Coronary artery (tissue), 2 donors: ENCODE results near the gene ZNF324.

Experiments
- DNase-seq: peaks from one replicate; pipeline ENCODE4 v3.0.0-alpha.2; 2017; ENCODE audit warnings: low spot score
- H3K27ac ChIP-seq, 2 donors: fragments of 200-600 bp; sonication (generic); one replicate each; pipeline ENCODE4 v1.5.1; 2016 to 2019
- H3K4me3 ChIP-seq: fragments of 200-600 bp; sonication (generic); 2 replicates; pipeline ENCODE4 v1.5.1; 2016; ENCODE audit warnings: mild to moderate bottlenecking, moderate library complexity
- TF ChIP-seq, protein P1 (sequence below): fragments of 200-600 bp; sonication (generic); IDR thresholded peaks from one replicate; pipeline ENCODE4 v1.5.1; 2019; ENCODE audit warnings: antibody characterized with exemption

The ZNF324 gene

DNA sequence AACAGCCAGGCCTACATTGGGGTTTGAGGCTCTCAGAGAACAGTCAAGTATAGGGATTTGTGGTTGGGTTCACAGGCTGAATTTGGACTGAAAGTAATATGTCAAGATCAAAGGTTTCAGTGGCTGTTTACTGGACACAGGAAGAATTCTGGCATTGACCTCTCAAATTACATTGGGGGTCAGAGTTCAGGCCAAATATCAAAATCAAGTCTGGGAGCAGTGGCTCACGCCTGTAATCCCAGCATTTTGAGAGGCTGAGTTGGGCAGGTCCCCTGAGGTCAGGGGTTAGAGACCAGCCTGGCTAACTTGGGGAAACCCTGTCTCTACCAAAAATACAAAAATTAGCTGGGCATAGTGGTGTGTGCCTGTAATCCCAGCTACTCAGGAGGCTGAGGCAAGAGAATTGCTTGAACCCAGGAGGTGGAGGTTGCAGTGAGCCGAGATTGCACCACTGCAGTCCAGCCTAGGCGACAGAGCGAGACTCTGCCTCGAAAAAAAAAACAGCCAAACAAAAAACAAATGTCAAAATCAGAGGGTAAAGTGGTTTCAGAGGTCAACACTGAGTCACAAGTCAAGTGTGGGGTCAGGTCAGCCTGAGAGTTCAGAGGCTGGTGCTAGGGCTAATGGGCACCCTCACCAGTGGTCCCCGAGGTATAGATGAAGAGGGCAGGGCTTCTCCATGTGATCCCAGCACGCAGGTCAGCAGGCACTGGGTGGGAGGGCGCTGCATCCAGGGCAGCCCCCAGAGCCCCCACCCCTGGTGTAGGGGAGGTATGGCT lies 43.4 kb downstream of the ZNF324 start:
- TF ChIP-seq, protein P1, sequence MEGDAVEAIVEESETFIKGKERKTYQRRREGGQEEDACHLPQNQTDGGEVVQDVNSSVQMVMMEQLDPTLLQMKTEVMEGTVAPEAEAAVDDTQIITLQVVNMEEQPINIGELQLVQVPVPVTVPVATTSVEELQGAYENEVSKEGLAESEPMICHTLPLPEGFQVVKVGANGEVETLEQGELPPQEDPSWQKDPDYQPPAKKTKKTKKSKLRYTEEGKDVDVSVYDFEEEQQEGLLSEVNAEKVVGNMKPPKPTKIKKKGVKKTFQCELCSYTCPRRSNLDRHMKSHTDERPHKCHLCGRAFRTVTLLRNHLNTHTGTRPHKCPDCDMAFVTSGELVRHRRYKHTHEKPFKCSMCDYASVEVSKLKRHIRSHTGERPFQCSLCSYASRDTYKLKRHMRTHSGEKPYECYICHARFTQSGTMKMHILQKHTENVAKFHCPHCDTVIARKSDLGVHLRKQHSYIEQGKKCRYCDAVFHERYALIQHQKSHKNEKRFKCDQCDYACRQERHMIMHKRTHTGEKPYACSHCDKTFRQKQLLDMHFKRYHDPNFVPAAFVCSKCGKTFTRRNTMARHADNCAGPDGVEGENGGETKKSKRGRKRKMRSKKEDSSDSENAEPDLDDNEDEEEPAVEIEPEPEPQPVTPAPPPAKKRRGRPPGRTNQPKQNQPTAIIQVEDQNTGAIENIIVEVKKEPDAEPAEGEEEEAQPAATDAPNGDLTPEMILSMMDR, result no peak
- no peak overlapping the region for H3K27ac ChIP-seq
- no peak for DNase-seq
- H3K4me3 ChIP-seq, result no peak overlapping the region

DNA sequence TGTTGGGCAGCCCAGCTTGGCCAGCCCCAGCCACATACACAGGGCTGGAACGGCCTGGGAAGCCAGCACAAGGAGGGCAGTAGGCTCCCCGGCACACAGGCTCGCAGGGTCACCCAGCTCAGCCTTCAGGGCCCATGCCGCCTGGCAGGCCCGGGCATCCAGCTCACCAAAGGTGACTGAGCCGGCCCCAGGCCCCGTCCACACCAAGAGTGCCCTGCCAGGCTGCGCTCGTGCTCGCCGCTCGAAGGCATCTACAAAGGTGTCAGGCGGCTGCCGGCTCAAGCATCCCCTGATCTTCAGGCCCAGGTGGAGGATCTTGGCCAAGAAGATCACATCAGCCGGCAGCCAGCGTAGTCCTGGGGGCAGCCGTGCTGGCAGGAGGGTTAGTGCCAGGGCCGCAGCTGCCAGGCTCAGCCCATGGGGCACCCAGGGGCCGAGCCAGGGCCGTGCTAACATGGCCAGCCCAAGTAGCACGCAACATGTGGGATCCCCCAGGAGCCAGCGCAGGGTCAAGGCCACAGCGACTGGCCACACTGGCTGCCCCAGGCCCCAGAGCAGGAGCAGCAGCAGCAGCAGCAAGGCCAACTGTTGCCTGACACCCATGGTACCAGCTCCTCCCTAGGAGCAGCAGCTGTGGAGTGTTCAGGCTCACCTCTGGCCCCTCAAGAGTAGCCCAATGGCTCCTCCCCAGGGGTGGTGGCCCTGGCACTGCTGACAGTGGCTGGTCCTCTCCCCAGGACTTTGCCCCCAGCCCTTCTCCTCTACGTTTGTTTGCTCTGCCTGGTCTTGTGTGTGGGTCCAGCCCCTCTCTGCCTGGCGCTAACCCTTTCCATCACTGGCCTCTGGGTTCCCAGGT lies 44.7 kb downstream of the ZNF324 start, which contains the start of gene SLC27A5:
SLC27A5 (minus strand) TSS at position 640 of the 856 bp plus-strand sequence; CDS start at position 603, 37 bp downstream.
- Histone ChIP-seq H3K4me3 (no peak within 1 kb of the TSS), H3K27ac (no peak within 1 kb of the TSS)
- TF ChIP-seq, protein P1, result no peak
- no peak for DNase-seq

DNA sequence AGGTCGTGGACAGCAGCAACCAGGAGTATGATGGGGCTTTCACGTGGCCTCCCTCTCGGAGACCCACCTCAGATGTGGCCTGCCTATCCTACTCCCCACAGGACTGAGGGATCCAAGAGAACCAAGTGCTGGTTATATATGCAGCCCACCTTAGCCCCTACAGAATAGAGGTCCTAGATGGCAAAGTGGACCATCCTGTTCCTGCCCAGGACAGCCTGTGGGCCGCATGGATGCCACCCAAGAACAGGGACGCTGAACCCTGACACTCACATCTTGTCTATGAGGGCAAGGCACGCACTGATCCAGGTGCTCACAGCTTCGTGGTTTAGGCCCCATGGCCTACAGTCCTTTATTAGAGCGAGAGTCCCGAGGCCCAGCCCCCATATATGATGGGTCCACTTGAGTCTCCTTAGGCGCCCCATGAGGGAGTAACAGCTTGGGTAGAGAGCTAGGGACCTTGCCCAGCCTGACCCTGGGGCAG lies 46.4 kb downstream of the ZNF324 start:
- TF ChIP-seq, protein P1, result no peak
- DNase-seq, result no peak
- Histone ChIP-seq H3K27ac (peak overlapping the region in 1 of 2 donors; percentile 72), H3K4me3 (peak overlapping the region; percentile 66)

DNA sequence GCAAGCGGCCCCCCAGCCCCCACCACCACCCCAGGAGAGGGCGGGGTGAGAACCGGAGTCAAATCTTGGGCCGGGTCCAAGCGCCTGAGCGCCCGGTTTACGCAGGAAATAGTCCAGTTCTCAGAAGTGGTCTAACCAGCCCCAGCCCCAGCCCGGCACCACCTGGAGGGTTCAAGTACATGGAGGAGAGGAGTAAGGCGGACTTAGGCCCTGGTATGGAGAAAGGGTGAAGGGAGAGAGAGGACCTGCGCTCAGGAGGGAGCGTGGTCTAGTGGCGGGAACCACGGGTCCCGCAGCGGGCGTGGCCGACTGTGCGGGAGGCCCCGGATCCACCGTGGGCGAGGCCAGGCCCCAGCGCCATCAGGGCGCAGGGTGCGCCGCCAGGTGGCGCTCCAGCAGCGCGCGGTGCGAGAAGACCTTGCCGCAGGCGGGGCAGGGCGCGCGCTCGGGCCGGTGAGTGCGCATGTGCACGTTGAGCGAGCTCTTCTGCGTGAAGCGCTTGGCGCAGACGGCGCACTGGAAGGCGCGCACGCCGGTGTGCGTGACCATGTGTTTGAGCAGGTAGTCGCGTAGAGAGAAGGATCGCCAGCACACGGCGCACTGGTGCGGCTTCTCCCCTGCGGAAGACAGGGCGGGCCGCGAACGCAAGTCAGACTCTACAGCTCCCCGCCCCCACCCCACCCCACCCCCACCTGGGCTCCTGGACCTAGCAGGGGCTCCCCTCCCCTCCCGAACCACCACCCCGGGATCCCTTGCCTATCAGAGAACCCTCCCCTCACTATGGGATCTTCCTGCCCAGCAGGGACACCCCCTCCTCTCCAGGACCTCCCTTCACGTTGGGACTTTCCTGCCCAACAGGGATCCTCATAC lies 47.0 kb downstream of the ZNF324 start:
- Histone ChIP-seq H3K27ac (peak overlapping the region in 1 of 2 donors; percentile 72), H3K4me3 (peak overlapping the region; percentile 66)
- DNase-seq, result no peak
- TF ChIP-seq, protein P1, result peak; percentile 80

DNA sequence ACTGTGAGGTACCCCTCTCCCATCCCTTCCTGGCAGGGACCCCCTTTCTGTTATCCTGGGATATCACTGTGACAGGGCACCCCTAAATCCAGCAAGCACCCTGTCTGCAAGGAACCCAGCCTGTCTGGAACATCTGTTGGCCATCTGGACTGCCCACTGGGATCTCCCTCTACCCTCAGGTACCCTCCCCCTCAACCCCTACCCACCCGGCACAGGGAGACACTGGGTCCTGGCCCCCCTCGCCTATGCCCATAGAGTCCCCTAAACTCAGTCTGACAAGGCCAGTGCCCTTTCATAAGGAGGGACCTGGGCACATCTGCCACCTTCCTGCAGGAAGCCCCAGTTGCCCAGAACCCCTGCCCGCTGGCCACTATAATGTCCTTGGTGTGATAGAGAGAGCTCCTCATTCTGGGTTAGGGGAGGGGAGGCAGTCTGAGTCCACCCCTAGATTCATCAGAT lies 47.7 kb downstream of the ZNF324 start:
- Histone ChIP-seq H3K27ac (peak overlapping the region in 1 of 2 donors; percentile 72), H3K4me3 (peak overlapping the region; percentile 66)
- TF ChIP-seq, protein P1, result no peak
- DNase-seq, result no peak

DNA sequence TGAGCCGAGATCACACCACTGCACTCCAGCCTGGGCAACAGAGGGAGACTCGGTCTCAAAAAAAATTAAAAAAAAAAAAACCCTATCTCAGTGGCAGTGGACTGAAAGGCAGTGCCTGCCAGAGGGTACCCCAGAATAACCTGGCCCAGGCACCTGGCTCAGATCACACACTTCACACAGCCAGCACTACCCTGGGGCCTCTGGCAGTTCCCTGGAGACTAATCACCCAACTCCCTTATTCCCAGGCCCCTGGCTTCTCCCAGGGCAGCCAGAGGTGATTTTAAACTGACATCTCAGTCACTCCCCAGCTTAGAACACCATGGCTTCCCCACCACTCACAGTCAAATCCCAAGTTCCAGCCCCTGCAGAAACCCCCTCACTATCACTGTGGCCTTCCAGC lies 48.4 kb downstream of the ZNF324 start:
- H3K4me3 ChIP-seq, result no peak overlapping the region
- DNase-seq, result no peak
- no peak overlapping the region for H3K27ac ChIP-seq
- TF ChIP-seq, protein P1, result no peak
